NCI-H82 (cell line): ENCODE data around the gene RSPO3.
A peak's percentile ranks its signal among the peaks of the same experiment; 100 is the strongest.

Experiments
- DNase-seq: peaks from one replicate; lab custom pipeline; 2025; lab: John Stamatoyannopoulos, UW

The RSPO3 gene

GRCh38 chr6:127162836-127163235 is 44.4 kb downstream of the RSPO3 start:
- DNase-seq: no peak

DNA sequence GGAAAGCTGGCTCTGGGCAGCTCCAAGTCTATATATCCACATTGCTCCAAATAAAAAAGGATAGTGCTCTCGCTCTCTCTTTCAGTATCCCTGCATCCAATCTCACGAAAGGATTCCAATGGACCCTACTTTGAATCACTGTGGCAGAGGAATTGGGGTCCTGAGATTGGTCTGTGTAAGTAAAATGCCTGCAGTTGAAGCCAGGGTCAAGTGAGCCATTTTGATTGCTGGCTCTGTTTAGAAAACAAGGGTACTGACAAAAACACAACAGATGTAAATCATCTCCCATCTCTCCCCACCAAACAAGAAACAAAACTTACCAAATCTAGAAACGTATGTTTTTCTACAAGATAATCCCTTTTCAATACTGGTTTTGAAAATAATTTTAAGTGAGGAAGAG is 45.6 kb downstream of the RSPO3 start:
- no peak for DNase-seq

GRCh38 chr6:127164565-127164964 is 46.1 kb downstream of the RSPO3 start:
- DNase-seq: no peak

DNA sequence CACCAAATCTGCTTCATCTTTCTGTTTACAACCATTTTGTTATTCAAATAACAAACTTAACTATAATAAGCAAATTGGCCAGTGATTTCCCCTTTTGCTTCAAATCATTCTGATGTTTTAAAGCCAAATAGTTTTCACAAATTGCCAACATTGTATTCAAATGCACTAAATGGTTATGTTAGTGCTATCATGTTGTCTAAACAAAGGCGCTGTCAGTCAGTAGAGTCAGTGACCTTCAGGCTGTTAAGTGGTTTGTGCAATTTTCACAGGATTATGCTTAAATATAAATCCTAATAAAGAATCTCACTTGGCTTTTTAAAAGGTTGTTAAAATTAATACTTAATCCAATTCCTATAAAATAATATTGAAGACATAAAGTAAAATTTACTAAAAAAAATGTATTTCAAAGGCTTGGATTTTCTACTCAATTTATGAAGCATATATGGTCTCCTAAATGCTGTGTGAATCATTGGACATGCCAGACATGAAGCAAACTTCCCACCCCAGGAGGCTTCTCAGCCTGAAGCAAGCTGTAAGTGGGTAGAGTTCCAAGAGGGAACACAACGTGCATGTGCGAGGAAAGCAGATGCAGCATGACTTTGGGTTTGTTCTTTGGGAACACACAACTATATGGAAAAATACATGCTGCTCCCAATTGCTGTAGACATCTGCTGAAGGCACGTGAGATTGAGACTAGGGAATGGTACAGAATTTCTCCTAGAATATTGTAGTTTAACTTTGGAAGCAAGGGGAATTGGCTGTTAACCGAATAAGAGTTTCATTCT is 54.9 kb downstream of the RSPO3 start:
- no peak for DNase-seq

DNA sequence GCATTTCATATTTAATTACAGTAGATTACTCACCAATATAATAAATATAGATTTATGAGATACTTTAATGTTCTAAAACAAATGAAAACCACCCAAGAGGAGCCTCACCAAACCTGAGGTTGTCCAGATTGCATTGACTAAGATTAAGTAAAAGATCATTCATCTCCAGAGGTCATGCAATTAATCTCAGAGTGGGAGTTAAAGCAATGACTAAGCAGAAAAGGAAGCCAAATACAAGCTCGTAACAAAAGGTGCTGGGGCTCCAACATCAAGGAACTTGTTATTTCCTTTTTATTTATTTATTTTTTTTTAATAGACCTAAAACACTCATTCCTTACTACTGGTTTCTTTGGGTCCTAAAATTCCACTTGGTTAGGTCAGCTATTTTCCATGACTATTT is 57.7 kb downstream of the RSPO3 start:
- peak; percentile 70 for DNase-seq

GRCh38 chr6:127177030-127177922 is 58.8 kb downstream of the RSPO3 start:
- DNase-seq: peak; percentile 81

- no peak for DNase-seq
These were observed 59.4 kb downstream of the RSPO3 start for GRCh38 chr6:127177923-127178231.

DNA sequence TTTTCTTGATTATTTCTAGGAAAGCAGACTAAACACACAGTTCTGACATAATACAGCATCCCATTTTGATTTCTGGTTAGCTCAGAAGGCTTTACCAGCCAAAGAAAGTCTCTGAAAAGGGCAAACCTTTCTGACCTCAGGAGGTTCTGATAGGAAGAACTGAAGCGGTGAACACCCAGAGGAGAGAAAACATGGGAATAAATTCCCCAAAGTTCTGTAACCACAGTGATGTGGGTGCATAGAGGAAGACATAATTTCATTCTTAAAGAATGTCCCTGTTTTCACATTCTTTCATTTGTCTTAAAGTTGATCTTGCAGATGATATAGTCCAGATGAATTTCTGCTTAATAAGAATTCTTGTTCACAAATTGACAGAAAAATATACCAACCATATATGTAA is 60.3 kb downstream of the RSPO3 start:
- DNase-seq: no peak

- peak; percentile 83 for DNase-seq
These were observed 62.0 kb downstream of the RSPO3 start for GRCh38 chr6:127180426-127180825.

- no peak for DNase-seq
These were observed 64.0 kb downstream of the RSPO3 start for GRCh38 chr6:127182501-127182900.

DNA sequence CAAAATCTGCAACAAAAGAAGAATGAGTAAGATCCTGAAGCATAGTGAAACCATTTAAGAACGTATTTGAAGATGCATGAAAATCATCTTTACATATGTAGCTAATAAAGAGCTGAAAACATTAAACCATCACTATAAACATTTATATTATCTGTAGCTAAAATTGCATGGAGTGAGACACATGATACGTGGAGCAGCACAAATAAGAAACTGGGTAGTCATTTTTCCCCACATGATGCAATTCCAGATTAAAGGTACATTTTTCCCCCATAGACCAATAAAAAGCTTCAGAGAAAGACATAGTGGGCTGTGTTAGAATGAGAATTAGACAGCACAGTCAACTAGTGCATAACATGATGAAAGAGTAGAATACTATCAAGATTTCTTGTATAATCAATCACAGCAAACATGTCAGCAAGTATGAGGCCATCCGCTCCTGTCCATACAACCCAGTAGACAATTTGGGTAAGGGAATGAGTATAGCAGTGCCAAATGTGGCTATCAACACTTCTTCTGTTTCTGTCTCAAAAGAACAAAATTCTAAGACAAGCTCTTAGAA is 67.0 kb downstream of the RSPO3 start:
- DNase-seq: no peak

DNA sequence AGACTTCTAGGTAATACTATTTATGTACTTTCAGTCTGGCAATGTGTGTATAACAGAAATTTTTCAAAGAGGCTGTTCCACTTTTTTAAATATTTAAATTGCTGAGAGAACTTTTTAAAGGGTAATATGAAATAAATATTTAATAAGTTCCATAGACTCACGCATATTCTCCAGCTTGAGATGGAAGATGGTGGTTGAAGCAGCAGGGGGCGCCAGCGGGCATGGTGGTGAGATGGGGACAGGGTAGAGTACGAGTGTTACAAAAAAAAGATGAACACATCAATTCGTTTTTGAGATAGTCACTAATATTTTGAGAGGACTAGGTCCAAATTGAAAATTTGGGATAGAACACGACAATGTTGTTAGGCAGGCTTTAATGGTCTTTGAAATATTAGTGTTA is 68.4 kb downstream of the RSPO3 start:
- peak; percentile 49 for DNase-seq

DNA sequence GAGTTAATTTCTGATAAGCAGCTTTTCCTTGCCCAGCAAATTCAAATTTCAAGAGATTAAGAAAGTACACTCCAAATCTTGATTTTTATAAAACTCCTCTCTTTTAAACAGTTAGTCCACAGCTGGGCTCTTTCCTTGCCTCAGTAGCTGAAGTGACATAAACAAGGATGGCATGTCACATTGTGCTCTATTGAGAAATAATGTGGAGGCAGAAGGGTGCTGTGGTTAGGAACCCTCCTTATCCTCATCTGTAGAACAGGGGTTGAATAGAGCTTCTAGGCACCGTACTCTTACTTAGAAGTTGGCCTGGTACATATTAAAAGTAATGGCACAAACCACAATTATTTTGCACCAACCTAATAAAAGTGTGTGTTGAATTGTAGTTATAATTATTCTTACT is 70.3 kb downstream of the RSPO3 start:
- no peak for DNase-seq

- peak; percentile 52 for DNase-seq
These were observed 72.1 kb downstream of the RSPO3 start for GRCh38 chr6:127190552-127190951.

DNA sequence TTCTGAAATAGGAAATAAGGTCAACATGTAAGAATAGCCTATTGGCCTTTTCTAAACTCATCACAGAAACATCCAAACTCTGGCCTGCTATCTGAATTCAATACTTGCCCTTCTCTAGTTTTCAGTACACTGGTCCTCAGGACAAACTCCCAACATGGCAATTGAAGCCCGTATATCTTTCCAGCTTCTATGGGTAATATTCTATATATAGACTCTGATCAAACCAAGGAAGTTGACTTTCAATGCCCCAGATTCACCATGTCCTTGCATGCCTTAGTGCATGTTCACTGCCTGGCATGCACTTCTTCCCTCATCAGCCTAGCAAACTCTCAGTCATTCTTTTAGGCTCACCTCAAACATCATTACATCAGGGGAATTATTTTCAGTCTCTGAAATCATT is 73.2 kb downstream of the RSPO3 start:
- DNase-seq: no peak

- no peak for DNase-seq
These were observed 74.6 kb downstream of the RSPO3 start for GRCh38 chr6:127192911-127193541.

DNA sequence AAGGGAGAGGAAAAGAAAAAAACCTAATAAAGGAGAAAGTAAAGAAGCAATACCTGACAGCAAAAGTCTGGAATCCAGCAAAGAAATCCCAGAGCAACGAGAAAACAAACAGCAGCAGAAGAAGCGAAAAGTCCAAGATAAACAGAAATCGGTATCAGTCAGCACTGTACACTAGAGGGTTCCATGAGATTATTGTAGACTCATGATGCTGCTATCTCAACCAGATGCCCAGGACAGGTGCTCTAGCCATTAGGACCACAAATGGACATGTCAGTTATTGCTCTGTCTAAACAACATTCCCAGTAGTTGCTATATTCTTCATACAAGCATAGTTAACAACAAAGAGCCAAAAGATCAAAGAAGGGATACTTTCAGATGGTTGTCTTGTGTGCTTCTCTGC is 77.4 kb downstream of the RSPO3 start:
- no peak for DNase-seq

DNA sequence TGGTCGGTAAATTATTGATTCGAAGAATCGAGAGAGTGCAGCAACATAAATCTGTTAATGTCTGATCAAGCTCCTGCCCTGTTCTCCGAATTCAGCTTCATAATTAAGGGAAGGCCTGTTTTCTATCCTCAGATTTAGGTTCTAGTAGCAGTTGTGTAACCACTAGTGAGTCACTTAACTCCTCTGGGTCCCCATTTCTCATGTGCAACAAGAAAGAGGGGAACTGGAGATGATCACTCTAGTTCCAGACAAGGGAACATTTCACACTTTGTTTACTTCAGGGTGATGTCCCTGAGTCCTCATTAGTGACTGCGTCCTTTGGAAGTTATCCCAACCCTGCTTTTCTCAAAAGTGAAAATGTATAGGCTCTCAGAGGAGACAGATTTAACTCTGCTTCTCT is 80.1 kb downstream of the RSPO3 start:
- no peak for DNase-seq

- no peak for DNase-seq
These were observed 81.0 kb downstream of the RSPO3 start for GRCh38 chr6:127199470-127199869.

- DNase-seq: no peak
These were observed 81.6 kb downstream of the RSPO3 start for GRCh38 chr6:127200114-127200513.

DNA sequence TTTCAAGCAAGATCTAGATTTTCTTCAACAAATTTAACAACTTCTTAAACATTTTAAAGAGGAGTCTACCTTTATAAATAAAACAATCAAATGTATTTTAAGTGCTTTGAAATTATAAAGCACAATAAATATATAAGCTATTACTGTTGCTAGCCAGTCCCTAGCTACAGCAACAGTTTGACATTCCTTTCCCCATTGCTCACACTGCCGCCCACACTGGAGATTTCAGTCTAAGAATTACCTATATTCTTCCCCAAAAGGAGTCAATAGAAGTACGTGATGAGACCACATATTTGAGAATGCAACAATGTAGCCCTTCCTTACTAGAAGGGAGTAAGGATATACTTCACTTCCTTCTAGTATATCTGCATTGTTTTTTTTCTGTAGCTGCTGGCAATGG is 82.8 kb downstream of the RSPO3 start:
- DNase-seq: no peak

DNA sequence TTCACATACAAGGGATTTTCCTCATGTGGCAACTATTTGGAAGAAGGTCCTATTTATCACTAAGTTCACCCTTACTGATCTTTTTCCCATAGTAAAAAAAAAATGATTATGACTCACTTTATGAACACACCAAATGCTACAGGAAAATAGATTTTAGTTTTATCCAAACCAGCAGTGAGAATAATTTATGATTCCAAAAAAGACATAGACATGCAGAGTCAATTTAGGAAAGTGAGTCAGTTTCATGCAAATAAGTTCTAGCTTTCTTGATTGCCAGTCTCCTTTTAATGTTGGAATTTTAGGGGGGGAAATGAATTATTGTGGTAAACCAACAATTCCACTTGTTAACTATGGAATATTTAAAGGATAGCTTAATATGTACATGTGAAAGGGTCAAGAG is 84.2 kb downstream of the RSPO3 start:
- no peak for DNase-seq

DNA sequence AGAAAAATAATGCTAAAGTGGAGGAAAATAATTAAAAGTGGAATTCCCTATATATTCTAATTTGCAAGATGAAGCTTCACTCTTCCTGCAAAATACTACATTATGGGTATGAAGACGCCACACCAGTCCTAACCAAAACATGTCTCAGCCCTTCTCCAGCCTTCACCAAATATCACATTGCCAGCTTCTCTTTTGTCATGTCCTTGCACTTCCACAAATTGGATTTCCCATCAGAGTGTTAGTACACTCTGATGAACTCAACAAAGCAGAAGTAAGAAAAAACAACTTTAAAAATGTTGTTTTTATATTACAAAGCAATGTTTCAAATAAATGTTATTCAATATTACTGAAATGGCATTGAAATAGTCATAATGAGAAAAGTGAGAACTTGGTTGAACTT is 85.8 kb downstream of the RSPO3 start:
- peak; percentile 14 for DNase-seq
